ENCODE results near the gene ORM1. TPM values are rescaled to one million over a fixed set of nuclear protein-coding genes. Genes with fewer than 3 reads are reported as not detected.
A peak's percentile ranks its signal among the peaks of the same experiment; 100 is the strongest.

The ORM1 gene
- total RNA-seq, 1 donor from 2014 or later = not detected

GRCh38 chr9:114371973-114372917, 49.3 kb downstream of the ORM1 start:
- no peak for DNase-seq (ENCODE audit: low spot score)
- intact Hi-C loops (cut with DNase I) = no loop called here

- intact Hi-C loops (cut with DNase I) = no loop called here
- DNase-seq (ENCODE audit: low spot score) = peak; percentile 93
Measured at GRCh38 chr9:114372921-114373448, 50.1 kb downstream of the ORM1 start.

GRCh38 chr9:114373960-114374730, 51.2 kb downstream of the ORM1 start:
- no peak for DNase-seq (ENCODE audit: low spot score)
- intact Hi-C loops (cut with DNase I) = no loop called here

GRCh38 chr9:114374936-114375335, 52.0 kb downstream of the ORM1 start:
- no peak for DNase-seq (ENCODE audit: low spot score)
- intact Hi-C loops (cut with DNase I) = no loop called here

GRCh38 chr9:114375386-114376175, 52.7 kb downstream of the ORM1 start:
- intact Hi-C loops (cut with DNase I) = no loop called here
- no peak for DNase-seq (ENCODE audit: low spot score)

Other genes with a start within 250 kb of the ORM1 start
- not detected for gene AMBP, start 244.8 kb upstream of the ORM1 start, total RNA-seq
- gene KIF12, start 223.8 kb upstream of the ORM1 start, total RNA-seq = not detected
- 12.8 TPM for gene COL27A1, start 167.6 kb upstream of the ORM1 start, total RNA-seq
- 0.32 TPM for gene ORM2, start 6.8 kb downstream of the ORM1 start, total RNA-seq
- 4.5 TPM for gene AKNA, start 64.9 kb downstream of the ORM1 start, total RNA-seq
- gene WHRN, start 182.4 kb downstream of the ORM1 start, total RNA-seq = 0.35 TPM

Data from cardiac septum (tissue), 1 donor.